HG02870 (cell line): ENCODE measurements around the gene PSKH1.
A peak's percentile ranks its signal among the peaks of the same experiment; 100 is the strongest.

Source experiments
- ATAC-seq: cut with Tn5 transposase; IDR thresholded peaks from one replicate; pipeline ENCODE4 v1.9.1; 2021; ENCODE audit warnings: mild to moderate bottlenecking, moderate library complexity; ENCODE audit not compliant: unreplicated experiment

The PSKH1 gene

DNA sequence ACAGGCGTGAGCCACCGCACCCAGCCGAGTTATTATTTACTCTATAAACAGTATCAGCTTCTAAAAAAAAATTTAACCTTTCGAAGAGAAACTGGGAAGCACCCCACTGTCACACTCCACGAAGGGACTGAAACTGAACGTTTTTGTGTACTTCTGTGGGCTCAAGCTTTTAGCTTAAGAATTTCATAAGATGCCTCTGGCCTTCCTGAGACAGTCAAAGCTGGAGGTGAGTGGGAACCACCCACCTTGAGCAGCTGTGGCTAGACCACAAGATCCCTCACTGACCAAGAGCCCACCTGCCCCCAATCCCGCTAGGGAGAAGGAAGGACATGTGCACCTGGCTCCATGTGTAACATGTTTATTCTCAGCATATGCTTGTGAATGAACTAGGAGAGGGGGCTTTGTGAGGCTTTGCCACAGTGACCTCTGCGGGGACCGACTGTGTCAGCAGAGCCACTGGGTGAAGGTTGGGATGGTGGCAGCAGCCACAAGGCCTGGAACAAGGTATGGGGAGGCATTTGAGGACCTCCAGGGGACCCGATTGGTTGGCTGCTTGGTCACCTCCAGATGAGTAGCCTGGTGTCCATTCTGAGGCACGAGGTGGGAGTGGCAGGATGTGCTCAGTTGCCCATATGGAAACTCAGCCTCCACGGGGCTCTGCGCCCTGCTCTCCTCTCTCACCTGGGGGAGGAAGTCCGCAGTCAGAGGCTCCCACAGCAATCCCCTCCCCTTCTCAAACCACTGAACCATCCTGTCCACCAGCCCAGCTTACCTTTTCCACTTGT lies 82.5 kb downstream of the PSKH1 start:
- ATAC-seq: peak; percentile 65

DNA sequence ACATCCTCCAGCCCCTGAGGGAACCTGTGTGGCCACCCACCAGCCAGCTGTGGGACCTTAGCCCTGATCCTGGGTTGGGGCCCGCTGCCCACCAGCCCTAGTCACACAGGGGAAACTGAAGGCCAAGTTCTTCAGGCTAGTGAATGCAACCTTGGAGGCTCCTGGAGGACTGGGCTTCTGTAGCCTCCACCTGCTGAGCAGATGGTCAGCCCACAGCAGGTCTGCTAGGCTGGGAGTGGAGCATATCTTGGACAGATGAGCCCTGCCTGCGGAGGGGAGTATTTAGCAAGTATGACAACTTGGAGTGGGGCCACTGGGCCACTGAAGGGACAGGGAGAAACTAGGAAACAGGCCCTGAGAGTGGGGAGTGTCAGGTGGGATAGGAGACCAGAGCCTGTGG lies 83.2 kb downstream of the PSKH1 start:
- no peak for ATAC-seq

DNA sequence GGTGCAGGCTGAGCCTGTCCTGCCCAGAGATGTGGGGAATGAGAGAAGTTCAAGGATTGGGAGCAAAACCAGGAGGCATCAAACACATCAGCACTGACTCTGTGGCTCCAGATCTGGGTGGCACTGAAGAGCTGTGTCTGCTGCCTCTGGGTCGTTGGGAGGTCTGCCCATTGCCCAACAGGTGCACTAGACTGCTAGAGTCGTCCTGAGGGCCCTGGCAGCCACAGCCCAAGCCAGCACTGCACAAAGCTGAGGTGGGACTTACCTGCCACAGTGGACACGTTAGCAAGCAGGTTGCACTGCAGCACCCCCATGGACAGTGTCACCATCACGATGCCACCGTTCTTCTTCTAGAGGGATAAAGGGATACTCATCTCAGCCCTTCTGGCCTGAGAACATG lies 84.0 kb downstream of the PSKH1 start:
- no peak for ATAC-seq

DNA sequence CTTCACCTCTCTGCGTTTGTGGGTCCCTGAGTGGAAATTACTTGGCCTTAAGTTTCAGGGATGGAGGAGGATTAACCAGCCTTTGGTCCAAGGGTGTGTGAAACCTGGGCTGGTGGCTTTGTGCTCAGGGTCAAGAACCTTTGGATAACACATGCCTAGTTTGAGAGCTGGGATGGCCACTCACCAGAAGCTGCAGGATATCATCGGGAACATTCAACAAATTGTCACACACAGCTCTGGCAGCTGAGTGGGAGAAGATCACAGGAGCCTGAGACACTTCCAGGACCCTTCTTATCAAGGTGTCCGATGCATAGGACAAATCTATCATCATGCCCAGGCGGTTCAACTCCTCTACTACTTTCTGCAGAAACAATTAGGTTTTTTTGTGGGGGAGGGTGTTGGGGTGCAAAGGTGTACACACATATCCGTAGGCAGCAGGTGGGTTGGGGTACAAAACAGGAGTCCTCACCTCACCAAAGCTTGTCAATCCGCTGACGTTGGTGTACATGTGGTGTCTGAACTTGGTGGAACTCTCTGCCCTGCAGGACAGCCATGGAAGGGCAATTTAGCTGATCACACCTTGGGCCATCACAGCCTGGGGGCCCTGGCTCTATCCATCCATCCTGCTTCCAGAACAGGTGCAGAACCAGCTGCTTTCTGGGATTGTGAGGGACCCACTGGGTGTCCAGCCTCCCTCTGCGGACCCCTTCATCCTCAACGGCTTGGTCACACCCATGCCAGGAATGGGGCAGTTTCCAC lies 84.6 kb downstream of the PSKH1 start:
- ATAC-seq: no peak
